AG04449 (cell line): ENCODE measurements around the gene SLC25A25.

Experiments used
- CTCF ChIA-PET: fragments of 350-600 bp; formaldehyde crosslinking; extraction: SDS; loops from one replicate; lab custom pipeline; 2021; ENCODE audit warnings: antibody characterized with exemption; lab: Yijun Ruan, JAX
- POLR2A ChIA-PET: fragments of 400-600, 350-600 bp; formaldehyde crosslinking; extraction: SDS; loops from one replicate; lab custom pipeline; 2020; ENCODE audit warnings: antibody characterized with exemption, inconsistent platforms; lab: Yijun Ruan, JAX
- DNase-seq: peaks from one replicate; pipeline ENCODE4 v3.0.0-alpha.2; 2010; ENCODE audit warnings: low read depth, low spot score
- H3K4me3 ChIP-seq: 2 replicates; pipeline ENCODE4 v1.5.1; 2011; ENCODE audit warnings: low read depth, mild to moderate bottlenecking, control low read depth, low read length
- CTCF ChIP-seq: IDR thresholded peaks from one replicate; pipeline ENCODE4 v1.5.1; 2011; ENCODE audit warnings: mild to moderate bottlenecking, moderate library complexity, low read length, control low read depth, inconsistent platforms; ENCODE audit not compliant: insufficient read depth; ENCODE audit errors: missing control alignments

SLC25A25 gene

GRCh38 chr9:128049843-128050242, 18.2 kb upstream of the SLC25A25 start:
- TF ChIP-seq CTCF = no peak

GRCh38 chr9:128051932-128052709, 15.9 kb upstream of the SLC25A25 start:
- H3K4me3 ChIP-seq = no peak overlapping the region
- ChIA-PET POLR2A (no interaction called here), CTCF (interaction anchor here (1.2 to 3.0 kb wide), 3 partner anchors 15 to 110 kb away, joined by 4 to 20 read pairs (median 5); partner anchors contain the start of gene NAIF1)
- TF ChIP-seq CTCF = no peak
- no peak for DNase-seq

More at GRCh38 chr9:128049843-128050242, 18.2 kb upstream of the SLC25A25 start:
- no peak for DNase-seq
- H3K4me3 ChIP-seq = no peak overlapping the region
- ChIA-PET CTCF (interaction anchor here (0.8 to 2.6 kb wide), 2 partner anchors 68 to 107 kb away, joined by 3 to 12 read pairs; no protein-coding TSS in a partner anchor), POLR2A (no interaction called here)

- H3K4me3 ChIP-seq = no peak overlapping the region
- TF ChIP-seq CTCF = no peak
- ChIA-PET POLR2A (no interaction called here), CTCF (interaction anchor here (1.0 kb wide), 1 partner anchor 132 kb away, joined by 3 read pairs; no protein-coding TSS in a partner anchor)
- no peak for DNase-seq
Measured at GRCh38 chr9:128053560-128053959, 14.5 kb upstream of the SLC25A25 start.

- POLR2A ChIA-PET = no interaction called here
- DNase-seq = no peak
- no peak overlapping the region for H3K4me3 ChIP-seq
- CTCF ChIA-PET = interaction anchor here (1.0 kb wide), 2 partner anchors 10 to 133 kb away, joined by 3 read pairs; no protein-coding TSS in a partner anchor
- no peak for TF ChIP-seq CTCF
Measured at GRCh38 chr9:128054087-128054486, 13.9 kb upstream of the SLC25A25 start.

- TF ChIP-seq CTCF = no peak
- ChIA-PET CTCF (interaction anchor here (1.0 kb wide), 2 partner anchors 9 to 112 kb away, joined by 3 to 5 read pairs; no protein-coding TSS in a partner anchor), POLR2A (no interaction called here)
- H3K4me3 ChIP-seq = no peak overlapping the region
- DNase-seq = no peak
Measured at GRCh38 chr9:128055344-128056040, 12.5 kb upstream of the SLC25A25 start.

GRCh38 chr9:128056086-128056485, 11.9 kb upstream of the SLC25A25 start:
- TF ChIP-seq CTCF = no peak
- POLR2A ChIA-PET = no interaction called here
- H3K4me3 ChIP-seq = no peak overlapping the region
- no peak for DNase-seq
- CTCF ChIA-PET = interaction anchor here (1.0 kb wide), 1 partner anchor 112 kb away, joined by 5 read pairs; no protein-coding TSS in a partner anchor
